Hematopoietic multipotent progenitor cell treated with erythropoietin and hydrocortisone succinate and interleukin-3 and kit ligand, for 4 days (in vitro differentiated cells): ENCODE results near the gene DENND5A.
"Not testable (repeated sequence)": the region's sequence is repeated elsewhere in the genome, so short reads cannot be mapped to it uniquely, and the experiment has no call there.

Experiments
- DNase-seq: peaks from one replicate; pipeline ENCODE4 v3.0.0-alpha.2; 2015

Gene DENND5A

GRCh38 chr11:9264316-9265210 lies 587 bp downstream of the DENND5A start:
- DNase-seq: peak; percentile 93

- peak; percentile 77 for DNase-seq
Measured at GRCh38 chr11:9263840-9264315, 1.3 kb downstream of the DENND5A start.

- DNase-seq: not testable (repeated sequence)
Measured at GRCh38 chr11:9260838-9261146, 4.4 kb downstream of the DENND5A start.

- DNase-seq: peak; percentile 32
Measured at GRCh38 chr11:9259981-9260837, 4.9 kb downstream of the DENND5A start.

- DNase-seq: not testable (repeated sequence)
Measured at GRCh38 chr11:9258279-9258678, 6.9 kb downstream of the DENND5A start.

GRCh38 chr11:9254416-9254815 lies 10.7 kb downstream of the DENND5A start:
- DNase-seq: no peak

GRCh38 chr11:9253086-9253485 lies 12.1 kb downstream of the DENND5A start:
- peak; percentile 21 for DNase-seq

- no peak for DNase-seq
Measured at GRCh38 chr11:9251311-9251710, 13.8 kb downstream of the DENND5A start.

GRCh38 chr11:9250139-9250582 lies 15.0 kb downstream of the DENND5A start:
- DNase-seq: peak; percentile 88

- no peak for DNase-seq
Measured at GRCh38 chr11:9249252-9249651, 15.9 kb downstream of the DENND5A start.

GRCh38 chr11:9247863-9248262 lies 17.3 kb downstream of the DENND5A start:
- no peak for DNase-seq

GRCh38 chr11:9236242-9236641 lies 28.9 kb downstream of the DENND5A start:
- not testable (repeated sequence) for DNase-seq

GRCh38 chr11:9232482-9232881 lies 32.7 kb downstream of the DENND5A start:
- no peak for DNase-seq

- DNase-seq: peak; percentile 81
Measured at GRCh38 chr11:9231848-9232177, 33.3 kb downstream of the DENND5A start.

- DNase-seq: no peak
Measured at GRCh38 chr11:9230296-9230695, 34.9 kb downstream of the DENND5A start.

GRCh38 chr11:9228091-9228490 lies 37.1 kb downstream of the DENND5A start:
- no peak for DNase-seq

- no peak for DNase-seq
Measured at GRCh38 chr11:9225748-9226298, 39.3 kb downstream of the DENND5A start.

- DNase-seq: no peak
Measured at GRCh38 chr11:9222654-9223053, 42.5 kb downstream of the DENND5A start.

GRCh38 chr11:9220853-9221252 lies 44.3 kb downstream of the DENND5A start:
- not testable (repeated sequence) for DNase-seq

- DNase-seq: peak; percentile 47
Measured at GRCh38 chr11:9219572-9219971, 45.6 kb downstream of the DENND5A start.

GRCh38 chr11:9219115-9219514 lies 46.0 kb downstream of the DENND5A start:
- no peak for DNase-seq

GRCh38 chr11:9214765-9215164 lies 50.4 kb downstream of the DENND5A start:
- DNase-seq: no peak

GRCh38 chr11:9211322-9211721 lies 53.8 kb downstream of the DENND5A start:
- DNase-seq: no peak

- no peak for DNase-seq
Measured at GRCh38 chr11:9210922-9211320, 54.2 kb downstream of the DENND5A start.
